Astrocyte (in vitro differentiated cells and primary cell): ENCODE data around the gene PHKG2. TPM values are rescaled to one million over a fixed set of nuclear protein-coding genes. Genes with fewer than 3 reads are reported as not detected.
A peak's percentile ranks its signal among the peaks of the same experiment; 100 is the strongest.

Experiments used
- DNase-seq: peaks from one replicate; pipeline ENCODE4 v3.0.0-alpha.2; 2010; ENCODE audit warnings: low read depth
- FAIRE-seq: peaks from 2 replicates; lab custom pipeline; 2011; peaks lifted over from hg19 to GRCh38; lab: Jason Lieb, UNC
- H2AFZ ChIP-seq: 2 replicates; pipeline ENCODE4 v1.6.0; 2012; ENCODE audit warnings: low read depth, low read length, inconsistent platforms
- H3K27ac ChIP-seq: 2 replicates; pipeline ENCODE4 v1.5.1; 2011; ENCODE audit warnings: low read depth, low read length, inconsistent platforms
- H3K27me3 ChIP-seq: 2 replicates; pipeline ENCODE4 v1.6.0; 2011; ENCODE audit warnings: low read length, inconsistent platforms; ENCODE audit not compliant: insufficient read depth
- H3K36me3 ChIP-seq: 2 replicates; pipeline ENCODE4 v1.5.1; 2011; ENCODE audit warnings: low read length, inconsistent platforms; ENCODE audit not compliant: insufficient read depth
- H3K4me1 ChIP-seq: 2 replicates; pipeline ENCODE4 v1.5.1; 2011; ENCODE audit warnings: low read length, inconsistent platforms; ENCODE audit not compliant: insufficient read depth
- H3K4me2 ChIP-seq: 2 replicates; pipeline ENCODE4 v1.6.0; 2012; ENCODE audit warnings: low read length, inconsistent platforms
- H3K4me3 ChIP-seq: 2 replicates; pipeline ENCODE4 v1.5.1; 2011; ENCODE audit warnings: low read depth, mild to moderate bottlenecking, low read length, inconsistent platforms; ENCODE audit not compliant: insufficient read depth
- H3K79me2 ChIP-seq: 2 replicates; pipeline ENCODE4 v1.6.0; 2012; ENCODE audit warnings: mild to moderate bottlenecking, low read length, inconsistent platforms; ENCODE audit not compliant: insufficient read depth
- H3K9ac ChIP-seq: 2 replicates; pipeline ENCODE4 v1.6.0; 2012; ENCODE audit warnings: mild to moderate bottlenecking, low read length, inconsistent platforms
- H3K9me3 ChIP-seq: 2 replicates; pipeline ENCODE4 v1.5.1; 2012; ENCODE audit warnings: low read depth, mild to moderate bottlenecking, low read length, inconsistent platforms; ENCODE audit not compliant: insufficient read depth
- H4K20me1 ChIP-seq: 2 replicates; pipeline ENCODE4 v1.6.0; 2012; ENCODE audit warnings: low read length, inconsistent platforms; ENCODE audit not compliant: insufficient read depth
- H3K27ac Mint-ChIP-seq: one replicate; pipeline ENCODE4 v1.8.0; 2021; ENCODE audit warnings: mild to moderate bottlenecking, mixed read lengths; ENCODE audit not compliant: unreplicated experiment
- H3K27me3 Mint-ChIP-seq: one replicate; pipeline ENCODE4 v1.8.0; 2021; ENCODE audit warnings: low read depth, mixed read lengths; ENCODE audit not compliant: unreplicated experiment
- H3K36me3 Mint-ChIP-seq: one replicate; pipeline ENCODE4 v1.8.0; 2021; ENCODE audit warnings: low read depth, mixed read lengths; ENCODE audit not compliant: unreplicated experiment
- H3K4me1 Mint-ChIP-seq: one replicate; pipeline ENCODE4 v1.8.0; 2021; ENCODE audit warnings: low read depth, mixed read lengths; ENCODE audit not compliant: unreplicated experiment
- H3K4me3 Mint-ChIP-seq: one replicate; pipeline ENCODE4 v1.8.0; 2021; ENCODE audit warnings: mild to moderate bottlenecking, moderate library complexity, mixed read lengths; ENCODE audit not compliant: unreplicated experiment
- H3K9me3 Mint-ChIP-seq: one replicate; pipeline ENCODE4 v1.8.0; 2021; ENCODE audit warnings: mild to moderate bottlenecking, mixed read lengths; ENCODE audit not compliant: unreplicated experiment
- CTCF ChIP-seq: IDR thresholded peaks from 2 replicates; pipeline ENCODE4 v1.5.1; 2011; ENCODE audit warnings: low read depth, mild to moderate bottlenecking, inconsistent platforms, low read length, moderate library complexity; ENCODE audit not compliant: insufficient read depth
- EZH2 ChIP-seq: IDR thresholded peaks from 2 replicates; pipeline ENCODE4 v1.6.1; 2012; ENCODE audit warnings: mild to moderate bottlenecking, low read length, inconsistent platforms; ENCODE audit not compliant: insufficient read depth
- total RNA-seq: library from RNA; stranded (reverse); gene quantifications from 2 replicates; pipeline ENCODE4 v1.2.1, GENCODE V29; 2021

PHKG2 gene
- total RNA-seq, 1 donor from 2014 or later, result 34.2 TPM

GRCh38 chr16:30760001-30760559, 11.9 kb downstream of the PHKG2 start:
- no peak overlapping the region for H3K4me3 ChIP-seq
- peaks cover 30% of the 10 kb centered on the region for H3K79me2 ChIP-seq
- H3K27ac Mint-ChIP-seq, result no peak overlapping the region
- H2AFZ ChIP-seq, result no peak overlapping the region
- peaks cover 12% of the 10 kb centered on the region for H3K4me1 ChIP-seq
- no peaks in the 10 kb centered on the region for H3K9me3 Mint-ChIP-seq
- H3K36me3 Mint-ChIP-seq, result peaks cover 6% of the 10 kb centered on the region
- peaks cover 18% of the 10 kb centered on the region for H3K36me3 ChIP-seq
- TF ChIP-seq EZH2 (no peak), CTCF (no peak)
- no peaks in the 10 kb centered on the region for H3K27me3 ChIP-seq
- H3K4me2 ChIP-seq, result peak overlapping the region; percentile 90
- H3K27me3 Mint-ChIP-seq, result no peaks in the 10 kb centered on the region
- FAIRE-seq (no peak), DNase-seq (no peak)
- no peak overlapping the region for H3K27ac ChIP-seq
- no peaks in the 10 kb centered on the region for H3K9me3 ChIP-seq
- H4K20me1 ChIP-seq, result peaks cover 25% of the 10 kb centered on the region
- H3K9ac ChIP-seq, result no peak overlapping the region
- peaks cover 10% of the 10 kb centered on the region for H3K4me1 Mint-ChIP-seq
- peak overlapping the region; percentile 96 for H3K4me3 Mint-ChIP-seq

- H3K27me3 Mint-ChIP-seq, result no peaks in the 10 kb centered on the region
Observed at GRCh38 chr16:30760577-30761426, 12.6 kb downstream of the PHKG2 start.

More at GRCh38 chr16:30760577-30761426, 12.6 kb downstream of the PHKG2 start:
- Histone ChIP-seq H3K4me3 (peak overlapping the region; percentile 88), H4K20me1 (peaks cover 28% of the 10 kb centered on the region), H3K4me2 (peak overlapping the region; percentile 90), H3K27ac (peak overlapping the region; percentile 85), H2AFZ (peak overlapping the region; percentile 79), H3K27me3 (no peaks in the 10 kb centered on the region), H3K9ac (peak overlapping the region; percentile 93), H3K9me3 (no peaks in the 10 kb centered on the region), H3K36me3 (peaks cover 25% of the 10 kb centered on the region), H3K4me1 (peaks cover 12% of the 10 kb centered on the region), H3K79me2 (peaks cover 34% of the 10 kb centered on the region)
- no peak for FAIRE-seq
- no peak for DNase-seq
- Mint-ChIP-seq H3K4me3 (peak overlapping the region; percentile 96), H3K27ac (peak overlapping the region; percentile 93), H3K4me1 (peaks cover 10% of the 10 kb centered on the region), H3K36me3 (peaks cover 6% of the 10 kb centered on the region), H3K9me3 (no peaks in the 10 kb centered on the region)
- no peak for TF ChIP-seq CTCF
- no peak for TF ChIP-seq EZH2
